DOHH2 (cell line): ENCODE data around the gene RAF1.

Experiments used
- EZH2phosphoT487 ChIP-seq: fragments of 200-600 bp; sonication (generic); IDR thresholded peaks from 2 replicates; pipeline ENCODE4 v1.6.1; 2017; ENCODE audit warnings: borderline replicate concordance, mild to moderate bottlenecking, antibody characterized with exemption, low read length, moderate library complexity, mixed read lengths
- TF ChIP-seq, protein P1 (sequence below): fragments of 200-600 bp; sonication (generic); IDR thresholded peaks from one replicate; pipeline ENCODE4 v1.5.1; 2014; ENCODE audit warnings: antibody characterized with exemption, mild to moderate bottlenecking, low read depth, low read length; ENCODE audit not compliant: poor library complexity, severe bottlenecking

GRCh38 chr3:12655701-12656100 is 8.2 kb downstream of the RAF1 start:
- TF ChIP-seq, protein P1, sequence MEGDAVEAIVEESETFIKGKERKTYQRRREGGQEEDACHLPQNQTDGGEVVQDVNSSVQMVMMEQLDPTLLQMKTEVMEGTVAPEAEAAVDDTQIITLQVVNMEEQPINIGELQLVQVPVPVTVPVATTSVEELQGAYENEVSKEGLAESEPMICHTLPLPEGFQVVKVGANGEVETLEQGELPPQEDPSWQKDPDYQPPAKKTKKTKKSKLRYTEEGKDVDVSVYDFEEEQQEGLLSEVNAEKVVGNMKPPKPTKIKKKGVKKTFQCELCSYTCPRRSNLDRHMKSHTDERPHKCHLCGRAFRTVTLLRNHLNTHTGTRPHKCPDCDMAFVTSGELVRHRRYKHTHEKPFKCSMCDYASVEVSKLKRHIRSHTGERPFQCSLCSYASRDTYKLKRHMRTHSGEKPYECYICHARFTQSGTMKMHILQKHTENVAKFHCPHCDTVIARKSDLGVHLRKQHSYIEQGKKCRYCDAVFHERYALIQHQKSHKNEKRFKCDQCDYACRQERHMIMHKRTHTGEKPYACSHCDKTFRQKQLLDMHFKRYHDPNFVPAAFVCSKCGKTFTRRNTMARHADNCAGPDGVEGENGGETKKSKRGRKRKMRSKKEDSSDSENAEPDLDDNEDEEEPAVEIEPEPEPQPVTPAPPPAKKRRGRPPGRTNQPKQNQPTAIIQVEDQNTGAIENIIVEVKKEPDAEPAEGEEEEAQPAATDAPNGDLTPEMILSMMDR, result no peak
- no peak for TF ChIP-seq EZH2phosphoT487
